Measurements from ENCODE around the gene CALHM3. TPM values are rescaled to one million over a fixed set of nuclear protein-coding genes. Genes with fewer than 3 reads are reported as not detected.
A peak's percentile ranks its signal among the peaks of the same experiment; 100 is the strongest.

The CALHM3 gene
- total RNA-seq, 2 experiments from 2014 or later, result not detected

GRCh38 chr10:103493362-103493915 lies 14.4 kb upstream of the CALHM3 start, which contains the start of gene NEURL1:
Gene NEURL1, plus strand, starts transcription at chr10:103493705. Its CDS starts 683 bp downstream, at chr10:103494388.
- Histone ChIP-seq H4K20me1 (ENCODE audit: insufficient read depth, low read length) (no peaks in the 10 kb centered on the region), H2AFZ (ENCODE audit: low read length) (peak within 1 kb of the TSS; percentile 50; the same call in 1 of the 2 replicates), H3K9me2 (ENCODE audit: insufficient read depth, low read length) (no peaks in the 10 kb centered on the region), H3K9me3 (ENCODE audit: low read length) (no peaks in the 10 kb centered on the region), H3K4me1 (ENCODE audit: insufficient read depth, low read length, poor library complexity, severe bottlenecking) (peaks cover 26% of the 10 kb centered on the region), H3K79me2 (ENCODE audit: insufficient read depth, low read depth, low read length) (no peaks in the 10 kb centered on the region), H3K4me3 (ENCODE audit: low read depth, low read length, poor library complexity, severe bottlenecking) (peak within 1 kb of the TSS; percentile 70), H3K27ac (ENCODE audit: low read depth, low read length, poor library complexity, severe bottlenecking) (no peak within 1 kb of the TSS), H3K36me3 (ENCODE audit: insufficient read depth, low read length) (no peaks in the 10 kb centered on the region), H3K4me2 (ENCODE audit: low read length) (peak within 1 kb of the TSS; percentile 83)
- peak; percentile 49 for DNase-seq (ENCODE audit: low spot score)
- BruUV-seq (replicated peaks), result no TSS peak
- intact Hi-C loops (cut with micrococcal nuclease; ENCODE audit: unreplicated experiment), result no loop called here
- TF ChIP-seq EZH2phosphoT487 (IDR thresholded peaks at IDR 0.05; ENCODE audit: borderline replicate concordance, low read depth, low read length) (no peak), CTCF (conservative IDR thresholded peaks at IDR 0.05; ENCODE audit: low read length) (no peak)
- POLR2A ChIA-PET, result interaction anchor here (0.8 to 1.1 kb wide), 2 partner anchors 12 to 49 kb away, joined by 3 to 7 read pairs; no protein-coding TSS in a partner anchor
- CTCF ChIA-PET (ENCODE audit: unreplicated experiment), result no interaction called here

GRCh38 chr10:103492655-103493261 lies 13.7 kb upstream of the CALHM3 start:
- Histone ChIP-seq H3K4me2 (ENCODE audit: low read length) (peak overlapping the region; percentile 83), H3K4me3 (ENCODE audit: low read depth, low read length, poor library complexity, severe bottlenecking) (no peak overlapping the region), H3K79me2 (ENCODE audit: insufficient read depth, low read depth, low read length) (no peaks in the 10 kb centered on the region), H4K20me1 (ENCODE audit: insufficient read depth, low read length) (no peaks in the 10 kb centered on the region), H3K9me2 (ENCODE audit: insufficient read depth, low read length) (no peaks in the 10 kb centered on the region), H2AFZ (ENCODE audit: low read length) (no peak overlapping the region), H3K4me1 (ENCODE audit: insufficient read depth, low read length, poor library complexity, severe bottlenecking) (peaks cover 25% of the 10 kb centered on the region), H3K27ac (ENCODE audit: low read depth, low read length, poor library complexity, severe bottlenecking) (no peak overlapping the region), H3K36me3 (ENCODE audit: insufficient read depth, low read length) (no peaks in the 10 kb centered on the region), H3K9me3 (ENCODE audit: low read length) (no peaks in the 10 kb centered on the region)
- CTCF ChIA-PET (ENCODE audit: unreplicated experiment), result interaction anchor here (0.6 kb wide), 1 partner anchor 107 kb away, joined by 3 read pairs; no protein-coding TSS in a partner anchor
- intact Hi-C loops (cut with micrococcal nuclease; ENCODE audit: unreplicated experiment), result no loop called here
- BruUV-seq (replicated peaks), result no TSS peak
- POLR2A ChIA-PET, result interaction anchor here (0.8 to 1.1 kb wide), 2 partner anchors 13 to 50 kb away, joined by 3 to 7 read pairs; no protein-coding TSS in a partner anchor
- TF ChIP-seq CTCF (conservative IDR thresholded peaks at IDR 0.05; ENCODE audit: low read length) (no peak), EZH2phosphoT487 (IDR thresholded peaks at IDR 0.05; ENCODE audit: borderline replicate concordance, low read depth, low read length) (no peak)
- DNase-seq (ENCODE audit: low spot score), result no peak
